Stimulated activated CD4-positive, alpha-beta T cell treated with anti-CD3 and anti-CD28 coated beads, Interleukin-1b, Interleukin-23, amount 100 ng/mL, for 1 hour (primary cell): ENCODE data around the gene SIRT4.
A peak's percentile ranks its signal among the peaks of the same experiment; 100 is the strongest.
"Not testable (repeated sequence)": the region's sequence is repeated elsewhere in the genome, so short reads cannot be mapped to it uniquely, and the experiment has no call there.

Experiments used
- DNase-seq, 2 donors: peaks; one replicate each; pipeline ENCODE4 v3.0.0-alpha.2; 2020; ENCODE audit warnings: low read depth in 2 of 2

Gene SIRT4

GRCh38 chr12:120301962-120302815 lies at the start of gene SIRT4:
SIRT4 (plus strand) TSS chr12:120302321; CDS start chr12:120303562, 1,241 bp downstream.
- DNase-seq: peak; percentile 69 to 79

GRCh38 chr12:120253313-120253712 lies 48.8 kb upstream of the SIRT4 start:
- not testable (repeated sequence) for DNase-seq

- no peak for DNase-seq
Measured at GRCh38 chr12:120254809-120255208, 47.3 kb upstream of the SIRT4 start.

GRCh38 chr12:120257041-120257821 lies 44.9 kb upstream of the SIRT4 start:
- DNase-seq: no peak

- DNase-seq: no peak
Measured at GRCh38 chr12:120258323-120258896, 43.7 kb upstream of the SIRT4 start.

- no peak for DNase-seq
Measured at GRCh38 chr12:120259418-120260202, 42.5 kb upstream of the SIRT4 start.

- DNase-seq: no peak
Measured at GRCh38 chr12:120260607-120261006, 41.5 kb upstream of the SIRT4 start.

- no peak for DNase-seq
Measured at GRCh38 chr12:120261951-120262851, 39.9 kb upstream of the SIRT4 start.

GRCh38 chr12:120262852-120263747 lies 39.0 kb upstream of the SIRT4 start:
- no peak for DNase-seq

GRCh38 chr12:120263748-120264085 lies 38.4 kb upstream of the SIRT4 start:
- DNase-seq: no peak

- DNase-seq: no peak
Measured at GRCh38 chr12:120264086-120264903, 37.8 kb upstream of the SIRT4 start.

GRCh38 chr12:120264904-120265472 lies 37.1 kb upstream of the SIRT4 start:
- no peak for DNase-seq

- peak; percentile 90 to 91 for DNase-seq
Measured at GRCh38 chr12:120265473-120266179, 36.5 kb upstream of the SIRT4 start, which contains the start of gene PXN. PXN (minus strand) TSS chr12:120265730; CDS start chr12:120265629, 101 bp downstream.

GRCh38 chr12:120266180-120266870 lies 35.8 kb upstream of the SIRT4 start:
- no peak for DNase-seq

GRCh38 chr12:120267736-120268135 lies 34.4 kb upstream of the SIRT4 start:
- no peak for DNase-seq

GRCh38 chr12:120276734-120277133 lies 25.4 kb upstream of the SIRT4 start:
- DNase-seq: no peak
